Activated CD4-positive, alpha-beta T cell treated with anti-CD3 and anti-CD28 coated beads, Interleukin-2, amount 10 ng/mL, durations not matched to agents 24 days and 14 days (primary cell): ENCODE results near the gene KCNQ2. TPM values are rescaled to one million over a fixed set of nuclear protein-coding genes. Genes with fewer than 3 reads are reported as not detected.

Experiments
- DNase-seq: peaks from one replicate; pipeline ENCODE4 v3.0.0; 2022
- H3K27ac Mint-ChIP-seq: one replicate; pipeline ENCODE4 v1.8.0; 2022; ENCODE audit warnings: mild to moderate bottlenecking, mixed read lengths
- H3K27me3 Mint-ChIP-seq: one replicate; pipeline ENCODE4 v1.8.0; 2022; ENCODE audit warnings: mixed read lengths
- H3K36me3 Mint-ChIP-seq: one replicate; pipeline ENCODE4 v1.8.0; 2022; ENCODE audit warnings: low read depth, mild to moderate bottlenecking, mixed read lengths
- H3K4me1 Mint-ChIP-seq: one replicate; pipeline ENCODE4 v1.8.0; 2021; ENCODE audit warnings: mixed read lengths
- H3K4me3 Mint-ChIP-seq: one replicate; pipeline ENCODE4 v1.8.0; 2022; ENCODE audit warnings: mild to moderate bottlenecking, moderate library complexity, mixed read lengths
- H3K9me3 Mint-ChIP-seq: one replicate; pipeline ENCODE4 v1.8.0; 2021; ENCODE audit warnings: mixed read lengths
- intact Hi-C: fragments of 100-400 bp; cut with micrococcal nuclease; formaldehyde crosslinking; loops from one replicate; pipeline ENCODE4 v1.15.1; 2023
- total RNA-seq: library from RNA; stranded (reverse); gene quantifications from 2 replicates; pipeline ENCODE4 v1.2.3, GENCODE V29; 2022

The KCNQ2 gene
- total RNA-seq, 1 donor from 2014 or later, result not detected

DNA sequence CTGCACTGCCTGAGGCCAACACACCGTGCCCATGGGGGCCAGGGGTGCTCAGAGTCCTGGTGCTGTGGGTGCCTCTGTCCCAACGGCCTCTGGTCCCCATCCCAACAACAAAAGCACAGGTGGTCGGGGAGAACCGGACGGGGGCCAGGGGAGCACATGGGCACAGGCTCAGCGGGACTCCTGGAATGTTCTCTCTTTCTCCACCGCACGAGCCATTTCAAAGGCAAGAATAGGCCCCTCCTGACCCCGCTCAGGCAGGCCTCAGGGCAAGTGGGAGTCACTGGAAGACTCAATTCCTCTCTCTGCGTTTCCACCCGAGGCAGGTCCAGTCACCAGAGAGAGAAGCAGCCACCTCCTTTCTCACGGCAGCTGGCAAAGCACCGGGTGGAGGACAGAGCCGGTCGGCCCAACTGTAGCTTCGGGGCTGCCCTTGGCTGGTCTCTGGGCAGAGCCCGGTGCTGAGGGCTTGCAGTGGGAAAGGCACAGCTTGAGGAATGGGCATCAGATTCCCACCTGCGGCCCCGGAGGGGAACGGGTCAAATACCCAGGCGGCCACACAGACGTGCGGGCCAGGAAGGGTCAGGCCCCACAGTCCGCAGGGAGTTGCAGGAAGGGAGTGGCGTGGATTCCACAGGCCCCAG lies 55.2 kb downstream of the KCNQ2 start:
- Mint-ChIP-seq H3K9me3 (no peaks in the 10 kb centered on the region), H3K4me1 (no peaks in the 10 kb centered on the region)
- intact Hi-C loops, result no loop called here

DNA sequence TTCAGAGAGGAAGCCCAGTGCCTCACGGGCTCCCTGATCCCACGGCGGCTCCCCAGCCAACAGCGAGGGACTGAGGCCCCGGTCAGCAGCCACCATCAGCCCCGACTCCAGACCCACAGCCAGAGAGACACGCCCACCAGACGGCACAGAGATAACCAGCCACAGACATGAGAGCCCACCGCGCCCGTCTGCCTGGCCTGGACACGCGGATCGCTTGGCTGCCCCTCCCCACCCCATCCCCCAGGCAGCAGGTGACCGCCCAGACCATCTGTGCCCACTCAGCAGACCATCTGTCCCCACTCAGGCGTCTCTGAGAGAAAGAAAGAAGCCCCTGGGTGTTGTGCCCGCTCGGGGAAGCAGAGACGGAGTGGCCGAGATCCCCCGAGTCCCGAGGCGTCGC lies 55.8 kb downstream of the KCNQ2 start:
- peaks cover 2% of the 10 kb centered on the region for H3K4me1 Mint-ChIP-seq
- no peak overlapping the region for H3K4me3 Mint-ChIP-seq
- intact Hi-C loops, result no loop called here
- DNase-seq, result no peak
- H3K9me3 Mint-ChIP-seq, result no peaks in the 10 kb centered on the region
- no peaks in the 10 kb centered on the region for H3K27me3 Mint-ChIP-seq
- H3K27ac Mint-ChIP-seq, result no peak overlapping the region
- no peaks in the 10 kb centered on the region for H3K36me3 Mint-ChIP-seq

More for the DNA sequence above, 55.2 kb downstream of the KCNQ2 start:
- no peak for DNase-seq
- no peak overlapping the region for H3K27ac Mint-ChIP-seq
- no peak overlapping the region for H3K4me3 Mint-ChIP-seq
- no peaks in the 10 kb centered on the region for H3K27me3 Mint-ChIP-seq
- H3K36me3 Mint-ChIP-seq, result no peaks in the 10 kb centered on the region

DNA sequence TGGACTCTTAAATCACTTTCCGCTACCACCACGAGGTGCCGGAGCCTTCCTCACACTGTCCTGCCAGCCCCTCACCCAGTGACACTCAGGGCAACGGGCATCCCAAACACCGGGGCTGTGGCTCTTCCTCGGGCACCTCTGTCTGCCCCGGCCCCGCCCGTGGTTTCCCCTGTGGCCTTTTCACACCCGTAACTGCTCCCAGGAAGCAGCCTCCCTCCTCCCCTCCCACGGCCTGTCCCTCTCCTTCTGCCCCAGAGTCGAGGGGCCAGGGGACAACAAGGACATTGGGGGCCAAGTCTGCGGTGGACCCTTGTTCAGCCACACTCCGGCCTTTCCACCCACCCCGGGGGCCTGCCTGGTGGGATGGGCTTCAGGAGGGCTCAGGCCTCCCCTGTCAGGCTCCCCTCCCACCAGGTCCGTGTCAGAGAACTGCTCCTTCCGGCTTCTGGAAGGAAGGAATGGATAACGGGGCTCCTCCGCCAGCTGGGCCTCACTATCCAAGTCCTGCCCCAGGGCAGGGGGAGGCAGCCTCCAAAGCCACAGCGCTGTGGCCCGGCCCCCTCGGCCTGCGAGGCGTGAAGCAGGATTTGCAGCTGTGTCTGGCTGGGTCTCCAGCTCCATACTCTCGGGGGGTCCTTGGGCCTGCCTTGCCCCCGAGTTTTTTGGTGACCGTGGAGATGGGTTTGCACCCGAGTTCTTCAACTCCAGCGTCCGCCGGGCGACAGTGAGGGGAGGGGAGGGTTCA lies 56.6 kb downstream of the KCNQ2 start:
- Mint-ChIP-seq H3K4me3 (no peak overlapping the region), H3K9me3 (no peaks in the 10 kb centered on the region), H3K27me3 (no peaks in the 10 kb centered on the region), H3K27ac (no peak overlapping the region), H3K36me3 (no peaks in the 10 kb centered on the region), H3K4me1 (peaks cover 2% of the 10 kb centered on the region)
- no peak for DNase-seq
- intact Hi-C loops, result no loop called here

DNA sequence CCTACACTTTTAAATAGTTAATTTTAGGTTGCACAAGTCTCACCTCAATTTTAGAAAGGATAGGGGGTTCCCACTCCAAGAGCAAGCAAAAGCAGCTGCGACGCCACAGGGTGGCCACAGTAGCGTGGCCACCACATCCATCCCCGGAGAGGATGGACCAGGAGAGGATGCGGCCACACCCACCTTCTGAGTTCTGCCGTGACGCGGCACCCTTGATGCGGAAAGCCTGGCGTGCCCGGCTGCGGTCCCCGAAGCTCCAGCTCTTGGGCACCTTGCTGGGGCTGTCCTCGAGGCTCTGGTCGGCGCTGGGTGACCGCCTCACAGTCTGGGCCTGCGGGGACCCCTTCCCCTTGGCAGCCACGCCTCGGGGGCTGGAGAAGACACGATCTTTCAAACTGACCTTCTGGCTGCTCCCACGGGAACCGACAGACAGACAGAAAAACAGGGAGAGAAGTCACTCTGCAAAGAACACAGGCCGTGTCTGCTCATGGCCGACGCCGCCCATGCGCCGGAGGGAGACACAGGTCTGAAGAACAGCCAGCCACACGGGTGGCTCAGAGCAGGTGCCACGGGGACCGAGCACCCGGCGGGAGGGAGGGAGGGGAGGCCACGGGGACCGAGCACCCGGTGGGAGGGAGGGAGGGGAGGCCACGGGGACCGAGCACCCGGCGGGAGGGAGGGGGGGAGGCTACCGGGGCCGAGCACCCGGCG lies 57.6 kb downstream of the KCNQ2 start:
- intact Hi-C loops, result no loop called here
- DNase-seq, result no peak
- no peaks in the 10 kb centered on the region for H3K36me3 Mint-ChIP-seq
- H3K4me1 Mint-ChIP-seq, result peaks cover 2% of the 10 kb centered on the region
- no peaks in the 10 kb centered on the region for H3K9me3 Mint-ChIP-seq
- H3K27me3 Mint-ChIP-seq, result no peaks in the 10 kb centered on the region
- no peak overlapping the region for H3K4me3 Mint-ChIP-seq
- no peak overlapping the region for H3K27ac Mint-ChIP-seq

DNA sequence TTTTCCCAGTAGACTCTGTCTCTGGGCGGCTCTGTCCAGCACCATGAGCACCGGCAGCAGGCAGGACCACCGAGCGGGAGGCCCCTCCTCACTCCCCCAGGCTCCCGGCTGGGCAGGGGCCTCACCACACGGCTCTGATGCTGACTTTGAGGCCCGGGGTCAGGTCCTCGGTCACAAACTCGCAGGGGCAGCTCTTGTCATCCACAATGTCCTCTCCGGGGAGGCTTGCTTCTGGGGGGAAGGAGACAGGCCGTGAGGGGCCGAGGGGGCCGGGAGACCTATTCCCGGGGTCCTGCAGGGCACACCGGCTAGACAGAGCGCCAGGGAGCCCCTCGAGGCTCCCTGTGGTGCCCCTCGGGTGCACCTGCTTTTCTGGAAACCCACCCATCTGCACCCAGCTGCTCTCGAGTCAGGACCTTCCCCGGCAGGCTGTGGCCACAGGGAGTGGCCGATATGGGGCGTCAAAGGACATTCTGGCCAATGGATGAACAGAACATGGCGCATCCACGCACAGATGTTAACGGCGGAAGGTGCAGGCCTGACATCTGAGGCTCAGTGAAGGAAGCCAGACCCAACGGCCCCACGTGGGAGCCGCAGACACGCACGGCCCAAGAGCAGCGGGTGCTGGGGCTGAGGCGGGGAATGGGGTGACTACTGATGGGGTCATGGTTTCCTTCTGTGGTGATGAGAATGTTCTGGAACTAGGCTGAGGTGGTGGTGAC lies 58.3 kb downstream of the KCNQ2 start:
- Mint-ChIP-seq H3K27ac (no peak overlapping the region), H3K4me1 (peaks cover 2% of the 10 kb centered on the region), H3K9me3 (no peaks in the 10 kb centered on the region), H3K36me3 (no peaks in the 10 kb centered on the region), H3K27me3 (no peaks in the 10 kb centered on the region), H3K4me3 (no peak overlapping the region)
- DNase-seq, result no peak
- intact Hi-C loops, result no loop called here

DNA sequence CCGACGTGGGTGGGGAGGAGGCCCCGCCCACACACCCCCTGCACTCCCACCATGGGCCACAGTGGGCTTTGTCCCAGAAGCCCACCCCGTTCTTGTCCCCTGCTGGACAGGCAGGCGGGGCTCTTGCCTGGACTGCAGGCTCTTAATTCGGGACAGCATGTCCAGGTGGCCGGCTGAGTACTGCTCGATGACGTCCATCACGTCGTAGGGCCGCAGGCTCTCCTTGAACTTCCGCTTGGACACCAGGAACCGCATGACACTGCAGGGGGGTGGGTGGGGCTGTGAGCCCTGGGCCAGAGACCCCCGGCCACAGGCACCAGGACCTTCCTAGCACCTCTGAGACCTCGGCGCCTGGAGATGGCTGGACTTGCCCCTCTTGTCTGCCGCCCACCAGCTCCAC lies 59.1 kb downstream of the KCNQ2 start:
- H3K27me3 Mint-ChIP-seq, result no peaks in the 10 kb centered on the region
- no peak for DNase-seq
- H3K4me1 Mint-ChIP-seq, result peaks cover 2% of the 10 kb centered on the region
- H3K4me3 Mint-ChIP-seq, result no peak overlapping the region
- intact Hi-C loops, result no loop called here
- H3K36me3 Mint-ChIP-seq, result no peaks in the 10 kb centered on the region
- H3K9me3 Mint-ChIP-seq, result no peaks in the 10 kb centered on the region
- H3K27ac Mint-ChIP-seq, result no peak overlapping the region

DNA sequence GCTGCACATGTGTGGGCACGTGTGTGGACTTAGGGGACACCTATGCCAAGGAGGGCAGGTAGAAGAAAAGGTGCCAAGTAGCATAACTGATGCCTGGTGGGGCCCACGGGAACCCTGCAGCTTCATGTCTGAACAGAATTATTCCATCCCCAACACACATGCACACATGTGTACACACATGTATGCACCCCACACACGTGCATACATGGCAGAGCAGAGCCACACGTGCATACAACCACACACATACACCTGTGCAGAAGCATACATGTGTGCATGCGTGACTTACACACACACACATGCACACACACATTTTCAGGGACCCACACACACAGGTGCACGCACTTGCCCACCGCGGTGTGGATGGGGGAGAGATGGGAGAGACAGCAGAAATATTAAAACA lies 59.6 kb downstream of the KCNQ2 start:
- intact Hi-C loops, result no loop called here
- H3K27ac Mint-ChIP-seq, result no peak overlapping the region
- H3K9me3 Mint-ChIP-seq, result no peaks in the 10 kb centered on the region
- no peaks in the 10 kb centered on the region for H3K36me3 Mint-ChIP-seq
- H3K27me3 Mint-ChIP-seq, result no peaks in the 10 kb centered on the region
- no peak overlapping the region for H3K4me3 Mint-ChIP-seq
- no peak for DNase-seq
- peaks cover 2% of the 10 kb centered on the region for H3K4me1 Mint-ChIP-seq

DNA sequence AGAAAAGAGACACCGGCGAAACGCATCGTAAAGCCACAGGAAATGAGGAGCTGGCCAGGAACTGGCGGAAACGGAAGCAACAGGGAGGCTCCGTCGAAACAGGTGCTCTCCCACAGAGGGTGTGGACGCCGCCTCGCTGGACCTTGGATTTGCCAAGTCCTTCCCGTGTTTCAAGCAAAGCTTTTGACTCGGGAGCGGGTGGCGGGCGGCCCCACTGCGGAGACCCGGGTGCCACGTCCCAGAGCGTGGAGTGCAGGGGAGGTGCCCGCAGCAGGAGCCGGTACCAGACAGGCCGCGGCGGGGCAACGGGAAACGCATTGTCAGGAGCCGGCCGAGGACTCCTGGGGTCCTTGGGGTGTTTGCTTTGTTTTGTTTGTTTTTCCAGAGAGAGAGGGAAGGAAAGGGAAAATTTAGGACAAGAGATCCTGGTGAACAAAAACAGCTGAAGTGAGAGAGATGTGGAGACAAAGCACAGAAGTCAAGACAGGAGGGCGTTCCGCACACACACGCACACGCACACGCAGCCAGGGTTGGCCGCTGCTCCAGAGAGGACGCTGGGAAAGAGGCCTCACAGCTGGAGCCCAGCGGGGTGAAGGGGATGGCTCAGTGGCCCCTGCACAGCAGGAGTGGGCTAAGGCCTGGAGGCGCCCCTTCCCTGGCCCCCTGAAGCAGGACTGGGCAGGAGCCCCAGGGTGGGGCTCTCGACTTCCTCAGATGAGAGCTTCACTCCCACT lies 60.4 kb downstream of the KCNQ2 start:
- Mint-ChIP-seq H3K27ac (no peak overlapping the region), H3K9me3 (no peaks in the 10 kb centered on the region), H3K4me3 (no peak overlapping the region), H3K4me1 (peaks cover 2% of the 10 kb centered on the region), H3K27me3 (no peaks in the 10 kb centered on the region), H3K36me3 (no peaks in the 10 kb centered on the region)
- intact Hi-C loops, result no loop called here
- no peak for DNase-seq

DNA sequence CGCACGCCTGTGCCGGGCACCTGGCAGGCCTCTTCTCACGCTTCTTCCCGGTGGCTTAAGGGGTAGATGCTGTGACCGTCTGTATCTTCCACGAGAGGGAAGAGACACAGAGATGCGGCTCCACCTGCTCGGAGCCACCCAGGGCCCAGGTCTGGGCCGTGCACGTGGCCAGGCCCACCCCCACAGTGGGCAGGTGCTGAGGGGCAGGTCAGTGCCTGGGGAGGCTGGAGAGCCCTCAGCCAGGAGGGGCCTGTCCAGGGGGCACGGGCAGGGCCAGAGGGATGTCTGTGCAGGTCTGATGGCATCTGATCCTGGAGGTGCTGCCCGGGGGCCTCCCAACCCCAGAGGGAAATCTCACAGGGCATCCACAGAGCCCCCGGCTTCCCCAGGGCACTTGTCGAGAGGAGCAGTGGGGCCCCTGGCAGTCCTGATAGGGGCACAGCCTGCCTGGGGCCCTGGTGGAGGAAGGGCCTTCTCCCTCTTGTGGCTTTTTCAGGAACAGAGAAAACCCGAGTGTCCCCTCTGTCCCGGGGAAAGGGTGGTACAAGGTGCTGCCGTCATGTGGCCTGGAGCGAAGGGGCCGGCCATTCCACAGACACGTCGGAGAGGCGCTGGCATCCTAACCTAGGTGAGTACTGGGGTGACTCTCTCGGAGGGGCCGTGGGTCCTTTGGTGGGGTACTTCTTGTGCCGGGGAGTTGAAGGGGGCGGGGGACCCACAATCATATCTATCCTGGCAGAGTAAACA lies 61.1 kb downstream of the KCNQ2 start:
- no peaks in the 10 kb centered on the region for H3K36me3 Mint-ChIP-seq
- no peak overlapping the region for H3K27ac Mint-ChIP-seq
- intact Hi-C loops, result no loop called here
- H3K9me3 Mint-ChIP-seq, result no peaks in the 10 kb centered on the region
- no peak overlapping the region for H3K4me3 Mint-ChIP-seq
- no peaks in the 10 kb centered on the region for H3K27me3 Mint-ChIP-seq
- H3K4me1 Mint-ChIP-seq, result peaks cover 2% of the 10 kb centered on the region
- no peak for DNase-seq

DNA sequence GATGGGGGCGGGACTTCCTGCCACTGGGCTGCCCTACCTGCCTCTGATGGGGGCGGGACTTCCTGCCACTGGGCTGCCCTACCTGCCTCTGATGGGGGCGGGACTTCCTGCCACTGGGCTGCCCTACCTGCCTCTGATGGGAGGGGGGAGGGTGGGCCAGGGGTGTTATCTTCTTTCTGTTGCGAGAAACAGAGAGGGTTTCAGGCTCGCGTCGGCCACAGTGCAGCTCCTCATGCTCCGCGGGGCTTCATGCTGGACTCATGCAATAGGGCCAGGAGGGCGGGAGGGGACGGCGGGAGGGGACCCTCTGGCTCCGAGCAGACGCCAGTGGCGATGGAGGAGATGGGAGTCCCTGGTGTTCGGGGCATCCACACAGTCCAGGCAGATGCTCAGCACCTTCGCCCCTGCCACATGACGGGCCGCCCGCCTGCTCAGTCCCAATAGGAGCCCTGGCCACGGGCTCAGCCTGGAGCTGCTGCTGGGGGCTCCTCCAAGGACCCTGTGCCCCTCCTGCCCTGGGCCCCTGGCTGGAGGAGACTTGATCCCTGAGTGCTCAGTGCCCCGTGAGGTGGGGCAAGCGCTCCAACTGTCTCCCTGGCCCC lies 62.5 kb downstream of the KCNQ2 start:
- intact Hi-C loops, result no loop called here
- no peak for DNase-seq
- Mint-ChIP-seq H3K27ac (no peak overlapping the region), H3K36me3 (no peaks in the 10 kb centered on the region), H3K4me1 (peaks cover 2% of the 10 kb centered on the region), H3K9me3 (no peaks in the 10 kb centered on the region), H3K4me3 (no peak overlapping the region), H3K27me3 (no peaks in the 10 kb centered on the region)

DNA sequence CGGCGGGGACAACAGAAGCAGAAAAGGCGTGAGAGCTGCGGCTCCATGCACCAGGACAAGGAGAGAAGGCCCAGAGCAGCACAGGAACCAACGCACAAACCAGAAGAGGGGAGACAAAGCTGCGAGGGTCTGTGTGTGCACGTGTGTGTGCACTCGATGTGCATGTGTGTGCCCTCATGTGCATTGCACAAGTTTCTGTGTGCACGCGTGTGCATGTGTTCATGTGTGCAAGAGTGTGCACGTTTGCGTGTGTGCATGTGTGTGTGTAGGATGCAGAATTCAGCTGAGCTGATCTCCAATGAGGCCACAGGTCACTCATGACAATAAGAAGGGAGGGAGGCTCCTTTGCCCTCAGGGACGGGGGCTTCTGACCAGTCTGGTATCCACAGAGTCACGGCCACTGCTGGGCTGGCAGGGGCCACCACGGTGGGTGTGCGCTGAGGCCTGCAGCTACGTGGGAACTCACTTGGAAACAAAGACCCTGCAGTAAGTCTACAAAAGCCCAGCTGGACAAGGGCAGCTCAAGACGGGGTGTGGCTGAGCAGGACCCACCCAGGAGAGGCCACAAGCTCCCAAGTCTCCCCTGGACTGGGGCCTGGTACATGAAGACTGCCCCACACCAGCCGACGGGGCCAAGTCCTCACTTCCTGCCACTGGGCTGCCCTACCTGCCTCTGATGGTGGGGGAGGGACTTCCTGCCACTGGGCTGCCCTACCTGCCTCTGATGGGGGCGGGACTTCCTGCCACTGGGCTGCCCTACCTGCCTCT lies 63.2 kb downstream of the KCNQ2 start:
- DNase-seq, result no peak
- no peak overlapping the region for H3K27ac Mint-ChIP-seq
- H3K4me3 Mint-ChIP-seq, result no peak overlapping the region
- no peaks in the 10 kb centered on the region for H3K9me3 Mint-ChIP-seq
- no peaks in the 10 kb centered on the region for H3K36me3 Mint-ChIP-seq
- no peaks in the 10 kb centered on the region for H3K27me3 Mint-ChIP-seq
- peaks cover 2% of the 10 kb centered on the region for H3K4me1 Mint-ChIP-seq
- intact Hi-C loops, result no loop called here

DNA sequence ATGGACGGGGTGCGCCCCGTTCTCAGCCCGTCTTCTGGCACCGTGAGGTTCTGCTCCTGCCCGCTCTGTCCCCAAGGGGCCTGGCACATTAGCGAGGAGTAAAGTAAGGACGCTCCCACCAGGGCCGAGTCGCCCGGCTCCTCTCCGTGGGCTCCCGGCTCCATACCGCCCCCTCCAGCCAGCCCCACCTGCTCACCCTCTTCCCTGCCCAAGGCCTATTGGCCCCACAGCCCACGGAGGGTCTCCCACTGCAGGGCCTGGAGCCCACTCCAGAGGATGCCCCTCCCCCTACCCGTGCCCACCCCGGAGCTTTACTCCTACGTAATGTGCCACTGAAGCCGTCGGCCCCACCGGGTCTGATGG lies 63.8 kb downstream of the KCNQ2 start:
- DNase-seq, result no peak
- no peaks in the 10 kb centered on the region for H3K27me3 Mint-ChIP-seq
- intact Hi-C loops, result no loop called here
- H3K27ac Mint-ChIP-seq, result no peak overlapping the region
- H3K9me3 Mint-ChIP-seq, result no peaks in the 10 kb centered on the region
- no peak overlapping the region for H3K4me3 Mint-ChIP-seq
- H3K36me3 Mint-ChIP-seq, result no peaks in the 10 kb centered on the region
- peaks cover 2% of the 10 kb centered on the region for H3K4me1 Mint-ChIP-seq
